ENCODE results near the gene HSD17B10.

The HSD17B10 gene

GRCh38 chrX:53398216-53398615, 36.0 kb downstream of the HSD17B10 start:
- Histone ChIP-seq H4K20me1 (ENCODE audit: control insufficient read depth, insufficient read depth, low read depth, low read length) (no peaks in the 10 kb centered on the region), H3K4me3 (ENCODE audit: low read length) (no peak overlapping the region), H3K27ac (ENCODE audit: low read depth, low read length) (no peak overlapping the region), H3K79me2 (ENCODE audit: control insufficient read depth, low read length) (no peaks in the 10 kb centered on the region), H3K4me2 (ENCODE audit: low read length) (no peak overlapping the region), H3K36me3 (ENCODE audit: control insufficient read depth, low read length) (peaks cover 64% of the 10 kb centered on the region), H3K4me1 (ENCODE audit: control insufficient read depth, low read length) (no peaks in the 10 kb centered on the region), H3K9me3 (ENCODE audit: control insufficient read depth, insufficient read depth, low read length) (no peaks in the 10 kb centered on the region), H3K27me3 (ENCODE audit: control insufficient read depth, low read length) (no peaks in the 10 kb centered on the region), H3K9me2 (replicated peaks; ENCODE audit: control insufficient read depth, low read length) (no peaks in the 10 kb centered on the region), H3F3A (ENCODE audit: control insufficient read depth, insufficient read depth) (no peaks in the 10 kb centered on the region)
- TF ChIP-seq EZH2phosphoT487 (IDR thresholded peaks at IDR 0.05; ENCODE audit: borderline replicate concordance, low read length): no peak
- TF ChIP-seq, protein P1, sequence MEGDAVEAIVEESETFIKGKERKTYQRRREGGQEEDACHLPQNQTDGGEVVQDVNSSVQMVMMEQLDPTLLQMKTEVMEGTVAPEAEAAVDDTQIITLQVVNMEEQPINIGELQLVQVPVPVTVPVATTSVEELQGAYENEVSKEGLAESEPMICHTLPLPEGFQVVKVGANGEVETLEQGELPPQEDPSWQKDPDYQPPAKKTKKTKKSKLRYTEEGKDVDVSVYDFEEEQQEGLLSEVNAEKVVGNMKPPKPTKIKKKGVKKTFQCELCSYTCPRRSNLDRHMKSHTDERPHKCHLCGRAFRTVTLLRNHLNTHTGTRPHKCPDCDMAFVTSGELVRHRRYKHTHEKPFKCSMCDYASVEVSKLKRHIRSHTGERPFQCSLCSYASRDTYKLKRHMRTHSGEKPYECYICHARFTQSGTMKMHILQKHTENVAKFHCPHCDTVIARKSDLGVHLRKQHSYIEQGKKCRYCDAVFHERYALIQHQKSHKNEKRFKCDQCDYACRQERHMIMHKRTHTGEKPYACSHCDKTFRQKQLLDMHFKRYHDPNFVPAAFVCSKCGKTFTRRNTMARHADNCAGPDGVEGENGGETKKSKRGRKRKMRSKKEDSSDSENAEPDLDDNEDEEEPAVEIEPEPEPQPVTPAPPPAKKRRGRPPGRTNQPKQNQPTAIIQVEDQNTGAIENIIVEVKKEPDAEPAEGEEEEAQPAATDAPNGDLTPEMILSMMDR (IDR thresholded peaks at IDR 0.05; ENCODE audit: low read depth, low read length, poor library complexity, severe bottlenecking): no peak

GRCh38 chrX:53395605-53396298, 38.4 kb downstream of the HSD17B10 start:
- H3K27me3 ChIP-seq (ENCODE audit: control insufficient read depth, low read length): no peaks in the 10 kb centered on the region
- H3K9me2 ChIP-seq (replicated peaks; ENCODE audit: control insufficient read depth, low read length): no peaks in the 10 kb centered on the region
- no peaks in the 10 kb centered on the region for H3K9me3 ChIP-seq (ENCODE audit: control insufficient read depth, insufficient read depth, low read length)
- no peaks in the 10 kb centered on the region for H4K20me1 ChIP-seq (ENCODE audit: control insufficient read depth, insufficient read depth, low read depth, low read length)
- no peaks in the 10 kb centered on the region for H3F3A ChIP-seq (ENCODE audit: control insufficient read depth, insufficient read depth)
- H3K4me2 ChIP-seq (ENCODE audit: low read length): no peak overlapping the region
- H3K79me2 ChIP-seq (ENCODE audit: control insufficient read depth, low read length): no peaks in the 10 kb centered on the region
- H3K4me1 ChIP-seq (ENCODE audit: control insufficient read depth, low read length): no peaks in the 10 kb centered on the region
- no peak for TF ChIP-seq EZH2phosphoT487 (IDR thresholded peaks at IDR 0.05; ENCODE audit: borderline replicate concordance, low read length)
- TF ChIP-seq, protein P1 (IDR thresholded peaks at IDR 0.05; ENCODE audit: low read depth, low read length, poor library complexity, severe bottlenecking): no peak
- H3K36me3 ChIP-seq (ENCODE audit: control insufficient read depth, low read length): peaks cover 52% of the 10 kb centered on the region
- no peak overlapping the region for H3K27ac ChIP-seq (ENCODE audit: low read depth, low read length)
- no peak overlapping the region for H3K4me3 ChIP-seq (ENCODE audit: low read length)

DNA sequence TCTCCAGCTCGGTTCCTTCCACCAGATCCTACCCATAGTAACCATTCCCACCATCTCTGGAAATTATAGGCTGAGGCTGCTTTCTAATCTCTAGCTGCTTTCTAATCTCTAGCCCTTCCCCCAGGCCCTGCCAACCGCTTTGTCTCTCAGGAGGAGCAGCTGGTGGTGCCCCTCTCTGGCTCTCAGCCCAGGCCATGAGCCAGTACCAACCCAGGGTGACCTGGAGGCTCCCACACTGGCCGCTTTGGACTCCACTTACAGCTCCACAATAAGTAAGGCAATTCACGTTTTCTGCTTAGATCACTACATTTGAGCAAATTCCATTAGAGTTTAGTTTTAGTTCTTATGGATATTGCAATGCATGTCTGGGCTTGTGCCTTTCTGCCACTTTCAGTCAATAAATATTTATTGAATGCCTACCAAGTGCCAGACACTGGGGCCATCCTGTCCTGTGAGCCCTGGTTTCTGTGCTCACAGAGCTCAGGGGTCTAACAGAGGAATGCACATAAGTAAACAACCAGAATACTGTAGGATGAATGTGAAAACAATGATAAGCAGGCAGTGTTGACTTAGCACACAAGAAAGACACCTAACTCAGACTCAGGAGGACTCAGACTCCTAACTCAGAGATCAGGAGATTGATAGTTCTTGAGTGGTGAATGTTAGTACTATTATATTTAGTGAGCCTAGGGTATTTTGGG, 50.6 kb downstream of the HSD17B10 start:
- Histone ChIP-seq H3K4me3 (ENCODE audit: low read length) (no peak overlapping the region), H3K9me2 (replicated peaks; ENCODE audit: control insufficient read depth, low read length) (no peaks in the 10 kb centered on the region), H3K27me3 (ENCODE audit: control insufficient read depth, low read length) (no peaks in the 10 kb centered on the region), H4K20me1 (ENCODE audit: control insufficient read depth, insufficient read depth, low read depth, low read length) (no peaks in the 10 kb centered on the region), H3K27ac (ENCODE audit: low read depth, low read length) (no peak overlapping the region), H3F3A (ENCODE audit: control insufficient read depth, insufficient read depth) (no peaks in the 10 kb centered on the region), H3K9me3 (ENCODE audit: control insufficient read depth, insufficient read depth, low read length) (no peaks in the 10 kb centered on the region), H3K79me2 (ENCODE audit: control insufficient read depth, low read length) (no peaks in the 10 kb centered on the region), H3K4me1 (ENCODE audit: control insufficient read depth, low read length) (no peaks in the 10 kb centered on the region), H3K36me3 (ENCODE audit: control insufficient read depth, low read length) (peaks cover 68% of the 10 kb centered on the region), H3K4me2 (ENCODE audit: low read length) (no peak overlapping the region)
- TF ChIP-seq EZH2phosphoT487 (IDR thresholded peaks at IDR 0.05; ENCODE audit: borderline replicate concordance, low read length): no peak
- TF ChIP-seq, protein P1 (IDR thresholded peaks at IDR 0.05; ENCODE audit: low read depth, low read length, poor library complexity, severe bottlenecking): no peak

Measured in DOHH2 (cell line).